K562 (cell line): ENCODE results near the gene MCMBP. TPM values are rescaled to one million over a fixed set of nuclear protein-coding genes. Genes with fewer than 3 reads are reported as not detected.

Experiments
- ATAC-seq: fragments of 200-7000 bp; cut with Tn5 transposase; 3 replicates; pipeline ENCODE4 v1.9.1; 2020; ENCODE audit warnings: moderate library complexity
- BruUV-seq: library from RNA; stranded (reverse); fragments of 400-500 nt; replicated peaks from 2 replicates; lab custom pipeline; 2021; lab: Mats Ljungman, UMichigan
- CTCF ChIA-PET: fragments of 300-600 bp; formaldehyde crosslinking; extraction: SDS; loops from one replicate; lab custom pipeline; 2021; ENCODE audit warnings: low intra/inter-chr PET ratio; lab: Yijun Ruan, JAX
- POLR2A ChIA-PET: fragments of 300-600, 350-650 bp; sonication (Branson Sonifier 250); formaldehyde crosslinking; extraction: SDS; loops from one replicate; lab custom pipeline; 2021; ENCODE audit warnings: antibody characterized with exemption, inconsistent platforms; lab: Yijun Ruan, JAX
- DNase-seq, 4 experiments: peaks; one replicate each; pipeline versions ENCODE4 v3.0.0 to v3.0.0-alpha.2; 2011 to 2018; ENCODE audit warnings: low spot score in 3 of 4, mixed read lengths in 3 of 4; ENCODE audit errors: extremely low read depth in 1 of 4
- FAIRE-seq: peaks from 2 replicates; lab custom pipeline; 2011; peaks lifted over from hg19 to GRCh38; lab: Jason Lieb, UNC
- H2AFZ ChIP-seq: 2 replicates; pipeline ENCODE4 v1.6.0; 2011; ENCODE audit warnings: low read depth, low read length, control low read depth, inconsistent platforms
- H3K27ac ChIP-seq: fragments of 200-600 bp; 3 replicates; pipeline ENCODE4 v1.8.0; 2011; ENCODE audit warnings: low read depth, mild to moderate bottlenecking, control low read depth, inconsistent platforms, low read length, moderate library complexity, mixed read lengths; ENCODE audit errors: extremely low read depth
- H3K27me3 ChIP-seq, 2 experiments: fragments of 300-600 bp in 1 of 2; 2 replicates in 1 of 2; 3 replicates in 1 of 2; pipeline versions ENCODE4 v1.6.0 to v1.8.0; 2011; ENCODE audit warnings: inconsistent platforms in 2 of 2, low read length in 2 of 2, mild to moderate bottlenecking in 1 of 2, mixed read lengths in 1 of 2, moderate library complexity in 1 of 2; ENCODE audit not compliant: control insufficient read depth in 2 of 2, insufficient read depth in 2 of 2
- H3K36me3 ChIP-seq: fragments of 300-600 bp; 3 replicates; pipeline ENCODE4 v1.8.0; 2011; ENCODE audit warnings: mild to moderate bottlenecking, low read length, inconsistent platforms; ENCODE audit not compliant: control insufficient read depth, insufficient read depth
- H3K4me1 ChIP-seq, 2 experiments: fragments of 200-600 bp in 1 of 2; replicated peaks in 1 of 2; 2 replicates in 1 of 2; 3 replicates in 1 of 2; pipeline versions ENCODE4 v1.5.1 to v1.8.0; 2011; ENCODE audit warnings: inconsistent platforms in 2 of 2, low read length in 2 of 2, mild to moderate bottlenecking in 1 of 2, mixed read lengths in 1 of 2, moderate library complexity in 1 of 2; ENCODE audit not compliant: control insufficient read depth in 2 of 2, insufficient read depth in 2 of 2
- H3K4me2 ChIP-seq: 2 replicates; pipeline ENCODE4 v1.6.1; 2011; ENCODE audit warnings: low read length, control low read depth, inconsistent platforms, mixed read lengths; ENCODE audit not compliant: insufficient read depth
- H3K4me3 ChIP-seq: fragments of 200-600 bp; sonication (generic), shearing (Covaris generic); 2 replicates; pipeline ENCODE4 v1.5.1; 2016; ENCODE audit warnings: control low read depth, inconsistent platforms
- H3K79me2 ChIP-seq: fragments of 200-600 bp; 3 replicates; pipeline ENCODE4 v1.8.0; 2011; ENCODE audit warnings: low read length, inconsistent platforms; ENCODE audit not compliant: control insufficient read depth, insufficient read depth
- H3K9ac ChIP-seq, 2 experiments: 2 replicates each; pipeline versions ENCODE4 v1.6.0 to v1.6.1; 2011; ENCODE audit warnings: low read depth in 2 of 2, low read length in 2 of 2, control low read depth in 1 of 2, inconsistent platforms in 1 of 2, mild to moderate bottlenecking in 1 of 2, mixed read lengths in 1 of 2; ENCODE audit not compliant: insufficient read depth in 1 of 2
- H3K9me1 ChIP-seq: one replicate; pipeline ENCODE4 v1.6.0; 2011; ENCODE audit warnings: inconsistent platforms, mild to moderate bottlenecking, low read length, moderate library complexity; ENCODE audit not compliant: control insufficient read depth, insufficient read depth
- H3K9me3 ChIP-seq: replicated peaks from 2 replicates; pipeline ENCODE4 v1.5.1; 2011; ENCODE audit warnings: low read depth, low read length, inconsistent platforms; ENCODE audit not compliant: control insufficient read depth, insufficient read depth
- H4K20me1 ChIP-seq: replicated peaks from 2 replicates; pipeline ENCODE4 v1.6.1; 2011; ENCODE audit warnings: low read length, inconsistent platforms, mixed read lengths; ENCODE audit not compliant: control insufficient read depth, insufficient read depth
- CBFA2T3 ChIP-seq: fragments of 450-650 bp; IDR thresholded peaks from 2 replicates; pipeline ENCODE4 v1.6.1; 2017
- CBX2 ChIP-seq: fragments of 200-600 bp; sonication (generic); IDR thresholded peaks from one replicate; pipeline ENCODE4 v1.6.1; 2012; ENCODE audit warnings: mild to moderate bottlenecking, low read length, inconsistent platforms; ENCODE audit not compliant: insufficient read depth, poor library complexity, severe bottlenecking
- DIDO1 ChIP-seq: fragments of 450-650 bp; IDR thresholded peaks from 2 replicates; pipeline ENCODE4 v1.6.1; 2016; ENCODE audit warnings: low read depth, missing biosample characterization, missing genetic modification characterization
- E2F1 ChIP-seq: sonication (generic); formaldehyde crosslinking; IDR thresholded peaks from 2 replicates; pipeline ENCODE4 v1.8.1; 2023; ENCODE audit warnings: mild to moderate bottlenecking, missing genetic modification reagents, moderate library complexity
- ELF4 ChIP-seq: fragments of 450-650 bp; formaldehyde crosslinking; IDR thresholded peaks from 2 replicates; pipeline ENCODE4 v1.4.0; 2022; ENCODE audit warnings: missing genetic modification characterization
- ETV5 ChIP-seq: sonication (generic); formaldehyde crosslinking; IDR thresholded peaks from 2 replicates; pipeline ENCODE4 v1.4.0; 2020; ENCODE audit warnings: low read depth, mild to moderate bottlenecking, missing genetic modification reagents
- RBM17 ChIP-seq: fragments of 200-400 bp; formaldehyde crosslinking; IDR thresholded peaks from 2 replicates; pipeline ENCODE4 v1.6.1; 2017; ENCODE audit warnings: low read depth, mild to moderate bottlenecking, low read length, borderline replicate concordance
- SMAD4 ChIP-seq: fragments of 250-450 bp; sonication (Bioruptor Pico); conservative IDR thresholded peaks from 2 replicates; pipeline ENCODE4 v1.8.0; 2021; ENCODE audit warnings: inconsistent platforms, mild to moderate bottlenecking, moderate library complexity
- ZNF143 ChIP-seq: sonication (generic); formaldehyde crosslinking; IDR thresholded peaks from 2 replicates; pipeline ENCODE4 v1.9.0; 2022; ENCODE audit warnings: mild to moderate bottlenecking, missing genetic modification reagents
- WGBS: fragments of 100-300 bp; shearing (Covaris generic); methylation state at CpG from one replicate; pipeline ENCODE4 v1.1.6; 2016; ENCODE audit warnings: low coverage, mixed read lengths; ENCODE audit not compliant: insufficient coverage; ENCODE audit errors: missing lambda C conversion rate; 5-methylcytosine and 5-hydroxymethylcytosine counted together
- in situ Hi-C: fragments of 300-500 bp; cut with MboI; formaldehyde crosslinking; loops from 4 replicates; pipeline ENCODE4 v1.15.0; 2018; ENCODE audit warnings: inconsistent platforms, mixed read lengths
- intact Hi-C: fragments of 100-400 bp; cut with micrococcal nuclease; formaldehyde crosslinking; loops from 2 replicates; pipeline ENCODE4 v1.14.2; 2022
- polyA plus RNA-seq, 8 experiments: library from polyadenylated mRNA; depleted of rRNA in 4 of 8; stranded (reverse) in 5 of 8; unstranded in 3 of 8; fragments of >200 nt; fragmentation: Nextera tagmentation in 2 of 8; fragmentation: Illumina TruSeq in 1 of 8; extraction: Ambion mirVana in 2 of 8; extraction: Trizol in 1 of 8; gene quantifications; 2 replicates each; pipeline versions ENCODE4 v1.2.1 to v1.2.3, GENCODE V29; 2011 to 2014; ENCODE audit warnings: inconsistent platforms in 1 of 8, missing spikeins in 1 of 8
- total RNA-seq, 7 experiments: library from RNA; depleted of rRNA in 6 of 7; stranded (reverse); fragments of >200 nt in 6 of 7; fragmentation: Illumina TruSeq in 2 of 7; extraction: Trizol in 2 of 7; gene quantifications; 2 replicates each; pipeline versions ENCODE4 v1.2.1 to v1.2.3, GENCODE V29; 2011 to 2021; ENCODE audit warnings: low replicate concordance in 1 of 7

The MCMBP gene
- total and polyA plus RNA-seq, 9 of the 15 experiments (the other 6 are each of a cell fraction or from before 2014, with no cell fraction given), result 11.2 to 74.3 (median 50.5) TPM

- no TSS peak for BruUV-seq
- H3K4me3 ChIP-seq, result no peak overlapping the region
- no peaks in the 10 kb centered on the region for H3K4me1 ChIP-seq
- no peak overlapping the region for H2AFZ ChIP-seq
- H3K9ac ChIP-seq, result no peak overlapping the region
- FAIRE-seq (no peak), DNase-seq (no peak)
- CTCF ChIA-PET, result no interaction called here
- no peaks in the 10 kb centered on the region for H3K9me1 ChIP-seq
- in situ Hi-C loops (no loop called here), intact Hi-C loops (no loop called here)
- POLR2A ChIA-PET, result no interaction called here
- 74% methylated on average over 2 of the region's 2 CpGs for WGBS
- no peaks in the 10 kb centered on the region for H3K9me3 ChIP-seq
- no peak overlapping the region for H3K4me2 ChIP-seq
- H4K20me1 ChIP-seq, result no peaks in the 10 kb centered on the region
- no peaks in the 10 kb centered on the region for H3K79me2 ChIP-seq
- no peaks in the 10 kb centered on the region for H3K27me3 ChIP-seq
- no peak for TF ChIP-seq RBM17
- TF ChIP-seq SMAD4 (CRISPR knock-in tag), result no peak
- no peak for TF ChIP-seq ETV5
- no peak for TF ChIP-seq ZNF143 (CRISPR knock-in tag)
- no peak for TF ChIP-seq E2F1 (CRISPR knock-in tag)
- TF ChIP-seq CBFA2T3, result no peak
- TF ChIP-seq ELF4, result no peak
- TF ChIP-seq DIDO1 (tag), result no peak
- no peak for TF ChIP-seq CBX2
- TF ChIP-seq, all 486 proteins: peak for 0
- Histone ChIP-seq H3K36me3 (0 out of 3 replicates have a peak, but pooled peaks cover 2% of the 10 kb centered on the region), H3K27ac (no peak overlapping the region)
- no peak for ATAC-seq
These were observed 71.5 kb downstream of the MCMBP start for GRCh38 chr10:119801176-119801575.
